H1 (cell line): ENCODE measurements around the gene ENTPD6. TPM values are rescaled to one million over a fixed set of nuclear protein-coding genes. Genes with fewer than 3 reads are reported as not detected.
A peak's percentile ranks its signal among the peaks of the same experiment; 100 is the strongest.

Experiments used
- ASH2L ChIP-seq: fragments of 200-600, 300-600 bp; sonication (generic); IDR thresholded peaks from one replicate; pipeline ENCODE4 v1.7.1; 2017; ENCODE audit warnings: low read length
- BACH1 ChIP-seq: IDR thresholded peaks from 2 replicates; pipeline ENCODE4 v1.6.1; 2012; ENCODE audit warnings: low read length, improper control_type of control experiment
- CHD7 ChIP-seq: fragments of 300-600 bp; sonication (generic); IDR thresholded peaks from 2 replicates; pipeline ENCODE4 v1.7.1; 2012; ENCODE audit warnings: low read length, moderate library complexity, mild to moderate bottlenecking, inconsistent platforms; ENCODE audit not compliant: insufficient replicate concordance
- KDM1A ChIP-seq: fragments of 200-600, 300-600 bp; sonication (generic); IDR thresholded peaks from 2 replicates; pipeline ENCODE4 v1.7.1; 2016; ENCODE audit warnings: mild to moderate bottlenecking, low read length, borderline replicate concordance
- KDM4A ChIP-seq: IDR thresholded peaks from one replicate; pipeline ENCODE4 v1.7.1; 2012; ENCODE audit warnings: low read depth, mild to moderate bottlenecking, moderate library complexity, low read length, inconsistent platforms; ENCODE audit not compliant: severe bottlenecking
- POLR2AphosphoS5 ChIP-seq: IDR thresholded peaks from 2 replicates; pipeline ENCODE4 v1.6.1; 2011; ENCODE audit warnings: low read depth, low read length
- SRF ChIP-seq: IDR thresholded peaks from 2 replicates; pipeline ENCODE4 v1.6.1; 2011; ENCODE audit warnings: mild to moderate bottlenecking, low read depth, low read length, moderate library complexity
- TAF7 ChIP-seq: optimal IDR thresholded peaks from 2 replicates; pipeline ENCODE3; 2011; ENCODE audit warnings: low read depth, mild to moderate bottlenecking, inconsistent platforms, low read length, moderate library complexity, borderline replicate concordance
- USF2 ChIP-seq: IDR thresholded peaks from 2 replicates; pipeline ENCODE4 v1.6.1; 2011; ENCODE audit warnings: low read length, improper control_type of control experiment
- polyA plus RNA-seq, 7 experiments: library from polyadenylated mRNA; depleted of rRNA in 3 of 7; stranded (reverse) in 5 of 7; unstranded in 2 of 7; fragments of >200 nt in 5 of 7; fragments of 200-250 nt in 2 of 7; gene quantifications; 1 replicate in 5 of 7; 2 replicates in 1 of 7; 4 replicates in 1 of 7; pipeline versions ENCODE4 v1.2.1 to v1.2.3, GENCODE V29; 2011 to 2013; ENCODE audit warnings: missing spikeins in 2 of 7, mixed read lengths in 2 of 7
- total RNA-seq: library from RNA; stranded (reverse); fragmentation: NEBNext Ultra II Directional; extraction: Animal tissue kit (Norgen Biotek cat#: 25700); gene quantifications from 2 replicates; pipeline ENCODE4 v1.2.1, GENCODE V29; 2021

The ENTPD6 gene
- total and polyA plus RNA-seq, 2 of the 8 experiments (the other 6 are each of a cell fraction or from before 2014, with no cell fraction given): 47.8 to 57.3 TPM

GRCh38 chr20:25247956-25248785, 52.7 kb downstream of the ENTPD6 start, which contains the start of gene PYGB (continued):
- TF ChIP-seq KDM4A (peak; percentile 77), ASH2L (peak; percentile 64), SRF (no peak), USF2 (no peak), TAF7 (peak; percentile 89), CHD7 (no peak), KDM1A (no peak), BACH1 (no peak), POLR2AphosphoS5 (peak; percentile 84)
